Liver (tissue), 9 donors: ENCODE measurements around the gene GMNN. TPM values are rescaled to one million over a fixed set of nuclear protein-coding genes. Genes with fewer than 3 reads are reported as not detected.
A peak's percentile ranks its signal among the peaks of the same experiment; 100 is the strongest.

Experiments used
- DNase-seq: peaks from one replicate; pipeline ENCODE4 v3.0.0-alpha.2; 2017; ENCODE audit warnings: low spot score
- H3K27ac ChIP-seq, 2 donors: one replicate each; pipeline ENCODE4 v1.7.0; 2013; ENCODE audit warnings: inconsistent platforms in 2 of 2, low read length in 2 of 2, control low read depth in 1 of 2, low read depth in 1 of 2, mild to moderate bottlenecking in 1 of 2
- H3K27me3 ChIP-seq, 4 donors: one replicate each; pipeline versions ENCODE4 v1.6.1 to v1.7.0; 2013; ENCODE audit warnings: low read length in 3 of 4, inconsistent platforms in 1 of 4, mild to moderate bottlenecking in 1 of 4, moderate library complexity in 1 of 4; ENCODE audit not compliant: control insufficient read depth in 4 of 4, insufficient read depth in 4 of 4
- H3K36me3 ChIP-seq, 4 donors: one replicate each; pipeline versions ENCODE4 v1.6.1 to v1.7.0; 2013; ENCODE audit warnings: low read length in 3 of 4, mild to moderate bottlenecking in 3 of 4, low read depth in 1 of 4, moderate library complexity in 1 of 4; ENCODE audit not compliant: control insufficient read depth in 4 of 4, insufficient read depth in 3 of 4
- H3K4me1 ChIP-seq, 4 donors: one replicate each; pipeline versions ENCODE4 v1.6.1 to v1.7.0; 2013; ENCODE audit warnings: low read length in 3 of 4, mild to moderate bottlenecking in 3 of 4, moderate library complexity in 1 of 4; ENCODE audit not compliant: control insufficient read depth in 4 of 4, insufficient read depth in 4 of 4
- H3K4me3 ChIP-seq, 3 donors: one replicate each; pipeline versions ENCODE4 v1.6.1 to v1.7.0; 2013; ENCODE audit warnings: low read length in 3 of 3, control low read depth in 1 of 3, low read depth in 1 of 3, mild to moderate bottlenecking in 1 of 3
- H3K9ac ChIP-seq, 2 donors: one replicate each; pipeline ENCODE4 v1.7.0; 2013; ENCODE audit warnings: low read length in 2 of 2, mild to moderate bottlenecking in 2 of 2, moderate library complexity in 2 of 2, control low read depth in 1 of 2, low read depth in 1 of 2
- H3K9me3 ChIP-seq, 4 donors: one replicate each; pipeline versions ENCODE4 v1.6.1 to v1.7.0; 2013; ENCODE audit warnings: low read length in 3 of 4; ENCODE audit not compliant: control insufficient read depth in 4 of 4
- EGR1 ChIP-seq, 2 donors: IDR thresholded peaks; 2 replicates each; pipeline ENCODE4 v1.6.1; 2016 to 2018; ENCODE audit warnings: antibody characterized with exemption in 2 of 2, low read depth in 2 of 2
- FOXA1 ChIP-seq: IDR thresholded peaks from 2 replicates; pipeline ENCODE4 v1.6.1; 2016; ENCODE audit warnings: antibody characterized with exemption
- FOXA2 ChIP-seq: IDR thresholded peaks from 2 replicates; pipeline ENCODE4 v1.6.1; 2016; ENCODE audit warnings: antibody characterized with exemption
- HNF4A ChIP-seq, 2 donors: conservative IDR thresholded peaks; 2 replicates each; pipeline ENCODE4 v1.6.1; 2016; ENCODE audit warnings: antibody characterized with exemption in 2 of 2, mild to moderate bottlenecking in 2 of 2
- HNF4G ChIP-seq: IDR thresholded peaks from 2 replicates; pipeline ENCODE4 v1.6.1; 2016; ENCODE audit warnings: antibody characterized with exemption
- JUND ChIP-seq, 2 donors: IDR thresholded peaks; 2 replicates each; pipeline ENCODE4 v1.6.1; 2016; ENCODE audit warnings: antibody characterized with exemption in 2 of 2
- NR2F2 ChIP-seq: IDR thresholded peaks from 2 replicates; pipeline ENCODE4 v1.6.1; 2016; ENCODE audit warnings: antibody characterized with exemption
- RAD21 ChIP-seq, 2 donors: IDR thresholded peaks; 2 replicates each; pipeline ENCODE4 v1.6.1; 2016; ENCODE audit warnings: antibody characterized with exemption in 2 of 2, mild to moderate bottlenecking in 2 of 2
- RXRA ChIP-seq, 2 donors: IDR thresholded peaks; 2 replicates each; pipeline ENCODE4 v1.6.1; 2017 to 2018; ENCODE audit warnings: antibody characterized with exemption in 2 of 2, mild to moderate bottlenecking in 1 of 2
- SP1 ChIP-seq: IDR thresholded peaks from 2 replicates; pipeline ENCODE4 v1.6.1; 2018; ENCODE audit warnings: antibody characterized with exemption, mild to moderate bottlenecking
- TAF1 ChIP-seq: conservative IDR thresholded peaks from 2 replicates; pipeline ENCODE4 v1.6.1; 2016; ENCODE audit warnings: antibody characterized with exemption, mild to moderate bottlenecking
- YY1 ChIP-seq: IDR thresholded peaks from 2 replicates; pipeline ENCODE4 v1.6.1; 2016; ENCODE audit warnings: antibody characterized with exemption, mild to moderate bottlenecking
- WGBS: extraction: QIAGEN DNeasy Blood & Tissue Kit; methylation state at CpG from one replicate; pipeline ENCODE4 v1.1.7; 2013; 5-methylcytosine and 5-hydroxymethylcytosine counted together
- polyA plus RNA-seq, 2 donors: library from polyadenylated mRNA; stranded (reverse) in 1 of 2; unstranded in 1 of 2; fragments of 200-250 nt in 1 of 2; fragments of >200 nt in 1 of 2; fragmentation: Nextera tagmentation in 1 of 2; extraction: Ambion mirVana in 1 of 2; gene quantifications; one replicate each; pipeline versions ENCODE4 v1.2.1 to v1.2.3, GENCODE V29; 2013 to 2015
- total RNA-seq, 2 donors: library from RNA; depleted of rRNA; stranded (reverse); fragments of >200 nt; gene quantifications; one replicate each; pipeline ENCODE4 v1.2.3, GENCODE V29; 2014
- TF ChIP-seq, protein P1 (sequence below): IDR thresholded peaks from 2 replicates; pipeline ENCODE4 v1.6.1; 2016; ENCODE audit warnings: antibody characterized with exemption, mild to moderate bottlenecking
- TF ChIP-seq, protein P2 (sequence below): IDR thresholded peaks from 2 replicates; pipeline ENCODE4 v1.6.1; 2016; ENCODE audit warnings: antibody characterized with exemption
- TF ChIP-seq, protein P3 (sequence below): fragments of 150-350 bp; IDR thresholded peaks from 2 replicates; pipeline ENCODE4 v1.5.1; 2017; ENCODE audit warnings: improper control_type of control experiment, low read depth, low read length; ENCODE audit not compliant: missing input control
- TF ChIP-seq, protein P4 (sequence below): IDR thresholded peaks from 2 replicates; pipeline ENCODE4 v1.6.1; 2016; ENCODE audit warnings: antibody characterized with exemption
- donor health status: healthy.
- donor health status: healthy.
- donor health status: healthy.
- donor health status: healthy.
- donor health status: healthy.

Gene GMNN
- total and polyA plus RNA-seq, 4 donors: 8.4 to 34.9 (median 11.0) TPM

DNA sequence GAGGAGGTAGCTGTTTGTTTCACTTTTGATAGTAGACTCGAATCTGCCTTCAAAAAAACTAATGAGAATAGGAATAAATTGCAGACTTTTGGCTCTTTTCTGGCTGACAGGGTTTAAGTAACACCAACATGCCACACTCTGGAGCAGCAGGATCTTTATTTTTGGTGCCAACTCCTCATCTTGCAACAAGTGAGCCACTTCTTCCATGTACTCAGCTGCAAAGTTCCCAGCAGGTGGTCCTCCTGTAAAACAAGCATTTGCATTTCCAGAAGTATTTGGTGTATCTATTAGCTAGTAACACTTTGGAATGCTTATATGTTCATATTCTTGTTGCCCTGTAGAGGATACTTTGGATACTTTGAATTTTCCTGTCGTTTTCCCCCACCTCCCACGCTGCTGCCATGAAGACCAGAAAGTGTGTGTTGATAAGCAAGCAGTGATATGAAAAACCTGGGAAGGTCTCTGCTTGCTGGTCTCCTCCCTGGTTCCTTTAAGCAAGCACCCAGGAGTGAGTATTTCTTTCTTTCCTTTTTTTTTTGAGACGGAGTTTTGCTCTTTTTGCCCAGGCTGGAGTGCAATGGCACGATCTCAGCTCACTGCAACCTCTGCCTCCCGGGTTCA is 23.0 kb downstream of the GMNN start:
- H3K27me3 ChIP-seq: no peaks in the 10 kb centered on the region
- no peaks in the 10 kb centered on the region for H3K9me3 ChIP-seq
- no peak for DNase-seq
- WGBS: 88% methylated on average over 6 of the region's 6 CpGs
- no peak overlapping the region for H3K9ac ChIP-seq
- no peak overlapping the region for H3K4me3 ChIP-seq
- H3K4me1 ChIP-seq: peaks cover 0 to 8% (median 4%) of the 10 kb centered on the region in 4 donors
- TF ChIP-seq SP1 (no peak), YY1 (no peak), JUND (IDR thresholded peaks at IDR 0.05) (no peak), RXRA (IDR thresholded peaks at IDR 0.05) (no peak), FOXA2 (no peak), FOXA1 (no peak), HNF4A (conservative IDR thresholded peaks at IDR 0.05) (no peak), HNF4G (no peak), TAF1 (no peak), RAD21 (IDR thresholded peaks at IDR 0.05) (no peak)
- TF ChIP-seq, protein P1, sequence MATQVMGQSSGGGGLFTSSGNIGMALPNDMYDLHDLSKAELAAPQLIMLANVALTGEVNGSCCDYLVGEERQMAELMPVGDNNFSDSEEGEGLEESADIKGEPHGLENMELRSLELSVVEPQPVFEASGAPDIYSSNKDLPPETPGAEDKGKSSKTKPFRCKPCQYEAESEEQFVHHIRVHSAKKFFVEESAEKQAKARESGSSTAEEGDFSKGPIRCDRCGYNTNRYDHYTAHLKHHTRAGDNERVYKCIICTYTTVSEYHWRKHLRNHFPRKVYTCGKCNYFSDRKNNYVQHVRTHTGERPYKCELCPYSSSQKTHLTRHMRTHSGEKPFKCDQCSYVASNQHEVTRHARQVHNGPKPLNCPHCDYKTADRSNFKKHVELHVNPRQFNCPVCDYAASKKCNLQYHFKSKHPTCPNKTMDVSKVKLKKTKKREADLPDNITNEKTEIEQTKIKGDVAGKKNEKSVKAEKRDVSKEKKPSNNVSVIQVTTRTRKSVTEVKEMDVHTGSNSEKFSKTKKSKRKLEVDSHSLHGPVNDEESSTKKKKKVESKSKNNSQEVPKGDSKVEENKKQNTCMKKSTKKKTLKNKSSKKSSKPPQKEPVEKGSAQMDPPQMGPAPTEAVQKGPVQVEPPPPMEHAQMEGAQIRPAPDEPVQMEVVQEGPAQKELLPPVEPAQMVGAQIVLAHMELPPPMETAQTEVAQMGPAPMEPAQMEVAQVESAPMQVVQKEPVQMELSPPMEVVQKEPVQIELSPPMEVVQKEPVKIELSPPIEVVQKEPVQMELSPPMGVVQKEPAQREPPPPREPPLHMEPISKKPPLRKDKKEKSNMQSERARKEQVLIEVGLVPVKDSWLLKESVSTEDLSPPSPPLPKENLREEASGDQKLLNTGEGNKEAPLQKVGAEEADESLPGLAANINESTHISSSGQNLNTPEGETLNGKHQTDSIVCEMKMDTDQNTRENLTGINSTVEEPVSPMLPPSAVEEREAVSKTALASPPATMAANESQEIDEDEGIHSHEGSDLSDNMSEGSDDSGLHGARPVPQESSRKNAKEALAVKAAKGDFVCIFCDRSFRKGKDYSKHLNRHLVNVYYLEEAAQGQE: no peak
- TF ChIP-seq, protein P2, sequence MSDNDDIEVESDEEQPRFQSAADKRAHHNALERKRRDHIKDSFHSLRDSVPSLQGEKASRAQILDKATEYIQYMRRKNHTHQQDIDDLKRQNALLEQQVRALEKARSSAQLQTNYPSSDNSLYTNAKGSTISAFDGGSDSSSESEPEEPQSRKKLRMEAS: no peak
- TF ChIP-seq, protein P3, sequence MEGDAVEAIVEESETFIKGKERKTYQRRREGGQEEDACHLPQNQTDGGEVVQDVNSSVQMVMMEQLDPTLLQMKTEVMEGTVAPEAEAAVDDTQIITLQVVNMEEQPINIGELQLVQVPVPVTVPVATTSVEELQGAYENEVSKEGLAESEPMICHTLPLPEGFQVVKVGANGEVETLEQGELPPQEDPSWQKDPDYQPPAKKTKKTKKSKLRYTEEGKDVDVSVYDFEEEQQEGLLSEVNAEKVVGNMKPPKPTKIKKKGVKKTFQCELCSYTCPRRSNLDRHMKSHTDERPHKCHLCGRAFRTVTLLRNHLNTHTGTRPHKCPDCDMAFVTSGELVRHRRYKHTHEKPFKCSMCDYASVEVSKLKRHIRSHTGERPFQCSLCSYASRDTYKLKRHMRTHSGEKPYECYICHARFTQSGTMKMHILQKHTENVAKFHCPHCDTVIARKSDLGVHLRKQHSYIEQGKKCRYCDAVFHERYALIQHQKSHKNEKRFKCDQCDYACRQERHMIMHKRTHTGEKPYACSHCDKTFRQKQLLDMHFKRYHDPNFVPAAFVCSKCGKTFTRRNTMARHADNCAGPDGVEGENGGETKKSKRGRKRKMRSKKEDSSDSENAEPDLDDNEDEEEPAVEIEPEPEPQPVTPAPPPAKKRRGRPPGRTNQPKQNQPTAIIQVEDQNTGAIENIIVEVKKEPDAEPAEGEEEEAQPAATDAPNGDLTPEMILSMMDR: no peak
- TF ChIP-seq, protein P4, sequence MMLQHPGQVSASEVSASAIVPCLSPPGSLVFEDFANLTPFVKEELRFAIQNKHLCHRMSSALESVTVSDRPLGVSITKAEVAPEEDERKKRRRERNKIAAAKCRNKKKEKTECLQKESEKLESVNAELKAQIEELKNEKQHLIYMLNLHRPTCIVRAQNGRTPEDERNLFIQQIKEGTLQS: no peak
- no peak overlapping the region for H3K27ac ChIP-seq
- no peaks in the 10 kb centered on the region for H3K36me3 ChIP-seq

DNA sequence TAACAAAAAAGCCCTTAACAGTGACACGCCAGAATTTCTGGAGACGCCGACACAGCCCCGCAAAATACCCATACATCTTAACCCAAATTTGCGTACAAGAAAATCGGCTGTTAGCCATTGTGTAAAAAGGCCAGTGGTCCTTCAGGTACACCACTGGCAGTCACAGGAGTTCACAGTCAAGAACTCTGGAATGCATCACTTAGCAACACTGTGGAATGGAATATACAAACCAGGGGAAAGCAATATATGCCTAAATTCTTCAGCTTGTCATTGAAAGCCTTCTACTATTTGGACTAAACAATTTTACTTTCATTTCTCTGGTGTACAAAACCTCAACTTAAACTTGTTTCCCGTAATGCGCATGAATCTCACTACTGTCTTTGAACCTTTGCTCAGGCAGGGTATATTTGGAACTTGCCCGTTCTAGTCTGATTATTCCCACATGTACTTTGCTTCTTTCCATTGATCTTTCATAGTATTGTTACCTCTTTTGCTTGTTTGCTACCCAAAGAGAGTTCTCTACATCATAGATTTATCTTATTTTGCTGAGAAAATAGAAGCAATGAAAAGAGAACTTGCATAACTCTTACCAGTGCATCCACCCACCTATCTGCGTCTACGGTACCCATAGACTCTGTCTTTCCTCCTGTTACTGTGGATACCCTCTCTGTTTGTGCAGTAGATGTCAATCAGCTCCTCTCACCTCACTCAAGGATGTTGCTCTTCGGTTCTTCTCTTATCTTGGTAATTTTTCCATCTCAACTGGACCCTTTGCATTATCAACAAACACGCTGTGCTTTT is 24.2 kb downstream of the GMNN start, which contains the start of gene ARMH2:
Gene ARMH2 (minus strand): TSS at position 178 of the 801 bp plus-strand sequence. CDS start 60 bp downstream, at position 118.
- TF ChIP-seq SP1 (peak; percentile 33), EGR1 (IDR thresholded peaks at IDR 0.05; ENCODE audit: low read depth in 2 of 2) (no peak), HNF4A (conservative IDR thresholded peaks at IDR 0.05) (peak; percentile 51 to 75), FOXA1 (no peak), NR2F2 (no peak)
- Histone ChIP-seq H3K4me1 (peaks cover 0 to 8% (median 4%) of the 10 kb centered on the region in 4 donors), H3K4me3 (no peak within 1 kb of the TSS), H3K27me3 (no peaks in the 10 kb centered on the region), H3K9me3 (no peaks in the 10 kb centered on the region), H3K27ac (no peak within 1 kb of the TSS), H3K36me3 (no peaks in the 10 kb centered on the region), H3K9ac (no peak within 1 kb of the TSS)
- DNase-seq: no peak
- 71% methylated on average over 13 of the region's 13 CpGs for WGBS
